Activated CD4-positive, alpha-beta T cell treated with anti-CD3 and anti-CD28 coated beads for 48 hours (primary cell): ENCODE measurements around the gene HSD11B1.

Source experiments
- DNase-seq: peaks from one replicate; pipeline ENCODE4 v3.0.0-alpha.2; 2020

The HSD11B1 gene

GRCh38 chr1:209704584-209704983 is at the start of gene HSD11B1:
HSD11B1 (plus strand) TSS chr1:209704846; CDS start chr1:209704943, 97 bp downstream.
- DNase-seq, result no peak

- no peak for DNase-seq
Observed at GRCh38 chr1:209655411-209656231, 49.0 kb upstream of the HSD11B1 start.

- DNase-seq, result no peak
Observed at GRCh38 chr1:209657140-209657879, 47.3 kb upstream of the HSD11B1 start.

GRCh38 chr1:209657918-209658317 is 46.7 kb upstream of the HSD11B1 start:
- no peak for DNase-seq

GRCh38 chr1:209659909-209660308 is 44.7 kb upstream of the HSD11B1 start:
- DNase-seq, result peak; percentile 35

- no peak for DNase-seq
Observed at GRCh38 chr1:209661071-209661470, 43.6 kb upstream of the HSD11B1 start.

GRCh38 chr1:209662879-209663327 is 41.7 kb upstream of the HSD11B1 start:
- DNase-seq, result no peak

GRCh38 chr1:209667103-209667502 is 37.5 kb upstream of the HSD11B1 start:
- DNase-seq, result no peak

- DNase-seq, result no peak
Observed at GRCh38 chr1:209667708-209668107, 36.9 kb upstream of the HSD11B1 start.

- no peak for DNase-seq
Observed at GRCh38 chr1:209670441-209671082, 34.1 kb upstream of the HSD11B1 start.

- DNase-seq, result peak; percentile 55
Observed at GRCh38 chr1:209672705-209673630, 31.7 kb upstream of the HSD11B1 start.

- no peak for DNase-seq
Observed at GRCh38 chr1:209673631-209674417, 30.8 kb upstream of the HSD11B1 start.

GRCh38 chr1:209674957-209675564 is 29.6 kb upstream of the HSD11B1 start, which contains the start of gene G0S2:
G0S2 (plus strand) TSS chr1:209675412; CDS start chr1:209675685, 273 bp downstream.
- DNase-seq, result peak; percentile 52

GRCh38 chr1:209675565-209676154 is 29.0 kb upstream of the HSD11B1 start:
- DNase-seq, result no peak

- DNase-seq, result no peak
Observed at GRCh38 chr1:209678981-209679539, 25.6 kb upstream of the HSD11B1 start.

GRCh38 chr1:209685821-209686220 is 18.8 kb upstream of the HSD11B1 start:
- DNase-seq, result peak; percentile 26

GRCh38 chr1:209686322-209686721 is 18.3 kb upstream of the HSD11B1 start:
- no peak for DNase-seq

GRCh38 chr1:209688746-209689234 is 15.9 kb upstream of the HSD11B1 start:
- no peak for DNase-seq

GRCh38 chr1:209689477-209689876 is 15.2 kb upstream of the HSD11B1 start:
- no peak for DNase-seq

GRCh38 chr1:209691237-209691636 is 13.4 kb upstream of the HSD11B1 start:
- DNase-seq, result no peak
